Adrenal gland (tissue), 12 donors: Measurements from ENCODE around the gene LATS2. TPM values are rescaled to one million over a fixed set of nuclear protein-coding genes. Genes with fewer than 3 reads are reported as not detected.

ENCODE experiments used
- DNase-seq, 7 donors: peaks; one replicate each; pipeline ENCODE4 v3.0.0-alpha.2; 2019 to 2020
- H3K27ac ChIP-seq, 5 donors: fragments of 200-600 bp; sonication (generic) in 4 of 5; 1 replicate in 3 of 5; 2 replicates in 2 of 5; pipeline versions ENCODE4 v1.5.1 to v1.8.0; 2016 to 2020; ENCODE audit warnings: mild to moderate bottlenecking in 1 of 5
- H3K27me3 ChIP-seq: fragments of 200-600 bp; 2 replicates; pipeline ENCODE4 v1.8.0; 2021
- H3K36me3 ChIP-seq, 2 donors: fragments of 200-600 bp; replicated peaks in 1 of 2; 1 replicate in 1 of 2; 2 replicates in 1 of 2; pipeline versions ENCODE4 v1.5.1 to v1.8.0; 2018 to 2022
- H3K4me1 ChIP-seq, 2 donors: fragments of 200-600 bp; replicated peaks in 1 of 2; 1 replicate in 1 of 2; 2 replicates in 1 of 2; pipeline versions ENCODE4 v1.5.1 to v1.8.0; 2018 to 2021
- H3K4me3 ChIP-seq, 4 donors: fragments of 200-600 bp; sonication (generic) in 3 of 4; one replicate each; pipeline ENCODE4 v1.5.1; 2016 to 2018
- H3K9me3 ChIP-seq, 3 donors: fragments of 200-600 bp; sonication (generic) in 1 of 3; replicated peaks in 1 of 3; 1 replicate in 2 of 3; 2 replicates in 1 of 3; pipeline versions ENCODE4 v1.5.1 to v1.8.0; 2016 to 2021
- POLR2A ChIP-seq, 2 donors: fragments of 450-650 bp; IDR thresholded peaks; one replicate each; pipeline ENCODE4 v1.6.1; 2017; ENCODE audit warnings: antibody characterized with exemption in 2 of 2, mild to moderate bottlenecking in 2 of 2, moderate library complexity in 1 of 2
- WGBS, 4 donors: extraction: QIAGEN DNeasy Blood & Tissue Kit in 2 of 4; methylation state at CpG; one replicate each; pipeline versions ENCODE4 v1.1.5 to v1.1.7; 2013 to 2017; 5-methylcytosine and 5-hydroxymethylcytosine counted together
- intact Hi-C, 2 donors: fragments of 100-400 bp; cut with DNase I; formaldehyde crosslinking; loops; one replicate each; pipeline versions ENCODE4 v1.14.1 to v1.15.0; 2022 to 2023
- polyA plus RNA-seq, 3 donors: library from polyadenylated mRNA; stranded (reverse); fragments of 200-250 nt in 2 of 3; fragments of 350-450 nt in 1 of 3; fragmentation: Illumina TruSeq in 1 of 3; extraction: RNeasy Lipid Tissue Mini Kit (QIAGEN cat#74804) in 1 of 3; gene quantifications; one replicate each; pipeline ENCODE4 v1.2.3, GENCODE V29; 2013 to 2014
- total RNA-seq, 9 donors: library from RNA; depleted of rRNA in 4 of 9; stranded (reverse); fragments of >200 nt in 4 of 9; fragments of 120-200 nt in 1 of 9; fragmentation: NEBNext Ultra II Directional in 1 of 9; extraction: Animal tissue kit (Norgen Biotek cat#: 25700) in 1 of 9; gene quantifications; one replicate each; pipeline versions ENCODE4 v1.1.0 to v1.2.4, GENCODE V29; 2013 to 2023
- TF ChIP-seq, protein P1 (sequence below), 6 experiments: fragments of 450-650 bp in 4 of 6; fragments of 200-600 bp in 2 of 6; sonication (generic) in 1 of 6; IDR thresholded peaks; 1 replicate in 5 of 6; 2 replicates in 1 of 6; pipeline versions ENCODE4 v1.5.1 to v1.8.0; 2016 to 2021; ENCODE audit warnings: antibody characterized with exemption in 6 of 6, mild to moderate bottlenecking in 2 of 6, moderate library complexity in 1 of 6
- donor health status: healthy with polysubstance abuse.
- donor health status: Bipolar disorder and iron deficiency.
- donor health status: DM: yes; HTN: yes; CAD: no.
- donor health status: DM: no; HTN: no; CAD: no.
- donor health status: DM: no; HTN: no; CAD: no.
- donor health status: DM: yes; HTN: yes; CAD: no.

LATS2 gene
- total and polyA plus RNA-seq, 12 donors: 7.4 to 35.6 (median 23.3) TPM

DNA sequence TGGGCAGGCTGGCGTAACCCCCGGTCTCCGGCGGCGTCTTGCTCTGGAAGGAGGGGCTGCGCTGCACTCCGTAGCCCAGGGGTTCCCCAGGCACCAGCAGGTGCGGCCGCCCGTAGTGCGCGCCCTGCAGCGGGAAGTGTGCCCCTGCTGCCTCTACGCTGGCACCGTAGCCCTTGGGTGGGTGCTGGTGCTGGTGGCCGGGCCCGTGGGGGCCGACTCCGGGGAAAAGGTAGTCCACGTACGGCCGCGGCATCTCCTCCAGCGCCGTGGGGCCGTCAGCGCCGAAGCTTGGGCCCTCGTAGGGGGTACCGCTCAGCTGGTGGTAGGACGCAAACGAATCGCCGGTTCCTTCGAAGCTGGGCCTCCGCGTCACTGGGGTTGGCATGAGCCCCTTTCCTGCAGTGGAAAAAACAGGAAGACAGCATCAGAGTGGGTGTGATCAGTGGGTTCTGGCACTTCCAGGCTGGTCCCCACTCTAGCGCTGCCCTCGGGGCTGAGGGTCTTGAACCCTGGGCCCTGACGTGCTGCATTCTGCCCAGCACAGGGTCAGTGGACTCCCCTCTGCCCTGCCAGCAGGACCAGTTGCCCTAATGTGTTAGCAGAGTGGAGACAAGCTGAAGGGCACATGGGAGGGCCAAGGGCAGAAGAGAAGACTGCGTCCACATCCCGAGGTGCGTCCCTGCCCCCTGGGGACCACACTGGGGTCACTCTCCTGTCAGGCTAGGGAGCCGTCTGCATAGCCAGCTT, 72.3 kb downstream of the LATS2 start:
- H3K4me1 ChIP-seq: no peaks in the 10 kb centered on the region
- WGBS, 4 donors: 91 to 99% (median 95%) methylated on average over 16 to 44 of the region's 44 CpGs
- H3K4me3 ChIP-seq: no peak overlapping the region
- DNase-seq: peak in 1 of 7 donors; percentile 14
- no peak overlapping the region for H3K27ac ChIP-seq
- H3K36me3 ChIP-seq: peaks cover 0 to 33% of the 10 kb centered on the region in 2 donors
- TF ChIP-seq POLR2A (IDR thresholded peaks at IDR 0.05): no peak
- TF ChIP-seq, protein P1, sequence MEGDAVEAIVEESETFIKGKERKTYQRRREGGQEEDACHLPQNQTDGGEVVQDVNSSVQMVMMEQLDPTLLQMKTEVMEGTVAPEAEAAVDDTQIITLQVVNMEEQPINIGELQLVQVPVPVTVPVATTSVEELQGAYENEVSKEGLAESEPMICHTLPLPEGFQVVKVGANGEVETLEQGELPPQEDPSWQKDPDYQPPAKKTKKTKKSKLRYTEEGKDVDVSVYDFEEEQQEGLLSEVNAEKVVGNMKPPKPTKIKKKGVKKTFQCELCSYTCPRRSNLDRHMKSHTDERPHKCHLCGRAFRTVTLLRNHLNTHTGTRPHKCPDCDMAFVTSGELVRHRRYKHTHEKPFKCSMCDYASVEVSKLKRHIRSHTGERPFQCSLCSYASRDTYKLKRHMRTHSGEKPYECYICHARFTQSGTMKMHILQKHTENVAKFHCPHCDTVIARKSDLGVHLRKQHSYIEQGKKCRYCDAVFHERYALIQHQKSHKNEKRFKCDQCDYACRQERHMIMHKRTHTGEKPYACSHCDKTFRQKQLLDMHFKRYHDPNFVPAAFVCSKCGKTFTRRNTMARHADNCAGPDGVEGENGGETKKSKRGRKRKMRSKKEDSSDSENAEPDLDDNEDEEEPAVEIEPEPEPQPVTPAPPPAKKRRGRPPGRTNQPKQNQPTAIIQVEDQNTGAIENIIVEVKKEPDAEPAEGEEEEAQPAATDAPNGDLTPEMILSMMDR (IDR thresholded peaks at IDR 0.05): no peak
- H3K27me3 ChIP-seq: no peaks in the 10 kb centered on the region
- intact Hi-C loops: no loop called here
- no peaks in the 10 kb centered on the region for H3K9me3 ChIP-seq

DNA sequence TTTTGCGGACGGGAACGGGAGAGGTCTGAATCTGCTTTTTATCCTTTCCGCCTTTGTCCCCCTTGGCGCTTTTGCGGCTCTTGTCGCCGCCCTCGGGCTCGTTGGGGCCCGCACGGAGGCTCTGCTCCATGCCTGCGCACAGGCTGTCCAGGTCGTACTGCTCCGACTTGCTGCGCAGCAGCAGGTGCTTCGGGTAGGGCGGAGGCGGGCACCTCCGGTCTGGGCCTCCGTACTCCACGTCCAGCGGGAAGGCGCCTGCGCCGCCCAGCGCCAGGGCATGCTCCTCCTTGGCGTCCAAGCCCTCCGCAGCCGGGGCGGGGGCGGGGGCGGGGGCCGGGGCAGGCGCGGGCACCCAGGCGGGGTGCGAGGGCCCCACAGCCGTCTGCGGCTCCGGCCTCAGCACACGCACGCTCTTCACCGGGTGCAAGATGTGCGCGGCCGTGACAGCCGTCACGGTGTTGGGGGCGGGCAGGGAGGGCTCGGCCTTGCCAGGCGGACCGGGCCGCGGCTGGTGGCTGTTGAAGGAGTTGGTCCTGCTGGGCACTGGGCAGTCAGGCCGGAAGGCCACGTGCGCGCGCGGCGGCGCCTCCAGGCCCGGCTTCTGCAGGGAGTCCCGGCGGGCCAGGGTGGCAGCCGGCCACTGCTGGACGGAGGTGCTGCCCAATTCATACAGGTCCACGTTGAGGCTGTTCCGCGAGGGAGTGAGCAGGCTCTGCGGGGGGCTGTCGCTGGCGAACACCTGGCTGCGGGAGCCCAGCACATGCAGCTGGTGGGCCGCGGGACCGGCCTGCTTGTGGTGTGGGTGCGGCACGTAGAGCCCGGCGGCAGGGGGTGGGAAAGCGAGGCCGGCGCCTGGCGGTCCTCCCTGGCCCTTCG, 73.1 kb downstream of the LATS2 start:
- no peak for TF ChIP-seq POLR2A (IDR thresholded peaks at IDR 0.05)
- TF ChIP-seq, protein P1 (IDR thresholded peaks at IDR 0.05): no peak

DNA sequence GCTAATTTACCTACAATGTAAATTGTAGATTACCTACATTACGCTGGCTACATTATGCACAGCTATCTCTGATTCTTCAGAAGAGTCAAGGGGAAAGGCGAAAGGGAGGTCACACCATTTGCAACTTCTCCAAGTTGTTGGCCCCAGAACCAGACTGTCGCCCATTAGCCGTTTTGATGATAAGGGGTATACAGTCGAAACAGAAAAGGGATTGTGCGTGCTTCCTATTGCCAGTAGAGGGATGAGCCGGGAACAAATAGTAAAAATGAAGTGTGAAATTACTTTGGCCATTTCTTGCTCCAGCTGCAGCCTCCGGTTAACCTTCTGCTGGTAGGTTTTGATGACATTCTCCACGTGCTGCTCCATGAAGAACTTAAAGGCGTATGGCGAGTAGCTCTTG, 73.8 kb downstream of the LATS2 start:
- WGBS, 4 donors: 91 to 96% (median 94%) methylated on average over 11 of the region's 11 CpGs
- H3K9me3 ChIP-seq: no peaks in the 10 kb centered on the region
- no peak overlapping the region for H3K4me3 ChIP-seq
- intact Hi-C loops: no loop called here
- DNase-seq: peak in 1 of 7 donors; percentile 6
- H3K27me3 ChIP-seq: no peaks in the 10 kb centered on the region
- peaks cover 0 to 44% of the 10 kb centered on the region in 2 donors for H3K36me3 ChIP-seq
- H3K27ac ChIP-seq: no peak overlapping the region
- no peaks in the 10 kb centered on the region for H3K4me1 ChIP-seq
- TF ChIP-seq, protein P1 (IDR thresholded peaks at IDR 0.05): no peak
- TF ChIP-seq POLR2A (IDR thresholded peaks at IDR 0.05): no peak

More for the DNA sequence above, 73.1 kb downstream of the LATS2 start:
- no peaks in the 10 kb centered on the region for H3K9me3 ChIP-seq
- intact Hi-C loops: no loop called here
- no peak overlapping the region for H3K4me3 ChIP-seq
- peak in 1 of 7 donors; percentile 17 for DNase-seq
- no peaks in the 10 kb centered on the region for H3K4me1 ChIP-seq
- H3K36me3 ChIP-seq: peaks cover 0 to 39% of the 10 kb centered on the region in 2 donors
- H3K27ac ChIP-seq: no peak overlapping the region
- H3K27me3 ChIP-seq: no peaks in the 10 kb centered on the region
- WGBS, 4 donors: 95 to 97% (median 96%) methylated on average over 48 to 87 of the region's 87 CpGs

DNA sequence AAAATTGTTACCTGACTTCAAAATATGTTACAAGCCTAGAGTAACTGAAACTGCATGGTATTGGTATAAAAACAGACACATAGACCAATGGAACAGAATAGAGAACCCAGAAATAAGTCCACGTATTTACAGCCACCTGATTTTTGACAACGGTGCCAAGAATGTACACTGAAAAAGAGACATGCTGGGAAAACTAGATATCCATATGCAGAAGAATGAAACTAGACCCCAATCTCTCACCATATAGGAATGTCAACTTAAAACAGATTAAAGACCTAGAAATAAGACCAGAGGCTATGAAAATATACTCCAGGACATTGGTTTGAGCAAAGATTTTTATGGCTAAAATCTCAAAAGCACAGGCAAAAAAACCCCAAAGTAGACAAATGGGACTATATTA, 76.5 kb downstream of the LATS2 start:
- Histone ChIP-seq H3K36me3 (peaks cover 0 to 61% of the 10 kb centered on the region in 2 donors), H3K4me3 (no peak overlapping the region), H3K9me3 (no peaks in the 10 kb centered on the region), H3K4me1 (no peaks in the 10 kb centered on the region), H3K27me3 (no peaks in the 10 kb centered on the region), H3K27ac (no peak overlapping the region)
- TF ChIP-seq, protein P1 (IDR thresholded peaks at IDR 0.05): no peak
- no peak for TF ChIP-seq POLR2A (IDR thresholded peaks at IDR 0.05)
- WGBS, 4 donors: 84 to 91% (median 91%) methylated on average over 2 of the region's 2 CpGs
- DNase-seq: no peak
- intact Hi-C loops: no loop called here
